ENCODE data around the gene CTNNA3. TPM values are rescaled to one million over a fixed set of nuclear protein-coding genes. Genes with fewer than 3 reads are reported as not detected.

The CTNNA3 gene
- total RNA-seq, 4 donors from 2014 or later = under 0.01 to 0.38 (median 0.27) TPM

DNA sequence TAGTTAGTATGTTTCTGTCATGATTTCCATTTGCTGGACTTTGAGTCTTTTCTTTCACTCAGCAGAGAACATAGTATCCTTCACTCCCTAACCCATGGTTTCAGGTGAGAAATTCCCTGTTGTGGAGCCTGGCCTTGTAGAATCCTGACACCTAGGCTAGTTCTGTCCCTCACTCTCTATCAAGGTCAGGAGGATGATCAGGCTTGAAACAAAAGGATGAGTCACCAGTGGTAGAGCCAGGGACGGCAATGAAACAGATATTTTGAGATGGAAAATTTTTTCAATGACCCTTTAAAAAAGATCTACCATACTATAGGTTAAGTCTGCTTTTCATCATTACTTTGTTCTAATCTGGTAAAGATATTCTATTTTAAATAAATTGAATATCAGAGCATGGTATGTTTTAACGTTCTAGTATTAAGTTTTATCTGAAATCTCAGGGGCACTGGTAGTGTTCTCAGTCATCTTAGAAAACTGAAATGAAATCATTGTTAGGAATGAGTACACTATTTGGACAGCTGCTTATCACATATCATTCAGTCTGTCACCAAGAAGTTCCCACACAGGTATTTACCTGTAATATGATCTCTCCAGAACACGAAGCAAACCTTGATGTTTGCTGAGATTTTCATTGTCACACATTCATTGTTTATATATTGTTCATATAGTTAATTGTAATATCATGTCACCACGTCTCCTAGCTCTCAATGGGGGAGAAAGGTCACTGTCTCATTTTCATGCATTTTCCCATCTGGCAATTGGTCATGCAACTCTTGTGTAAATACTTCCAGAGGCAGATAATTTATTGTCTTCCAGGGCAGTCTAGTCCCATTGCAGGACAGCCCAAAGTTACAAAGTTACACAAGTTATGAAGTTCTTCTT lies 1070.0 kb downstream of the CTNNA3 start:
- TF ChIP-seq, protein P1, sequence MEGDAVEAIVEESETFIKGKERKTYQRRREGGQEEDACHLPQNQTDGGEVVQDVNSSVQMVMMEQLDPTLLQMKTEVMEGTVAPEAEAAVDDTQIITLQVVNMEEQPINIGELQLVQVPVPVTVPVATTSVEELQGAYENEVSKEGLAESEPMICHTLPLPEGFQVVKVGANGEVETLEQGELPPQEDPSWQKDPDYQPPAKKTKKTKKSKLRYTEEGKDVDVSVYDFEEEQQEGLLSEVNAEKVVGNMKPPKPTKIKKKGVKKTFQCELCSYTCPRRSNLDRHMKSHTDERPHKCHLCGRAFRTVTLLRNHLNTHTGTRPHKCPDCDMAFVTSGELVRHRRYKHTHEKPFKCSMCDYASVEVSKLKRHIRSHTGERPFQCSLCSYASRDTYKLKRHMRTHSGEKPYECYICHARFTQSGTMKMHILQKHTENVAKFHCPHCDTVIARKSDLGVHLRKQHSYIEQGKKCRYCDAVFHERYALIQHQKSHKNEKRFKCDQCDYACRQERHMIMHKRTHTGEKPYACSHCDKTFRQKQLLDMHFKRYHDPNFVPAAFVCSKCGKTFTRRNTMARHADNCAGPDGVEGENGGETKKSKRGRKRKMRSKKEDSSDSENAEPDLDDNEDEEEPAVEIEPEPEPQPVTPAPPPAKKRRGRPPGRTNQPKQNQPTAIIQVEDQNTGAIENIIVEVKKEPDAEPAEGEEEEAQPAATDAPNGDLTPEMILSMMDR (IDR thresholded peaks at IDR 0.05; ENCODE audit: low read depth) = no peak

DNA sequence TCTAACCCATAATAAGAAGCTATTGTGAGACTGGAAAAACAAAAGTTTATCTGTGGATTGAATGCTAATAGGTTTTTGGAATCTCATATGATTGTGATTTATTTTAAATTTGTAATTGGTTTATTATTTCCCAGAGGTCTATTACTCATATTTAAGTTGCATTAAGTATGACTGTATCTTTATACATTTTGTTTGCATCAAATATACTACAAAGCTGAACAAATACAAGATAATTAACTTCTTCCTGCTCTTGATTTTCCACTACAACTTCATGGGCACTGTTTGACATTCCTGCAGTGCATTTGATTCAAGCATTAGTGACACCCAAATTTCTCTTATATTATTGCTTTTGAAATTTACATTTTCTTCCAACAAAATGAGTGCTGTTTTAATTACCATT lies 1073.9 kb downstream of the CTNNA3 start:
- TF ChIP-seq, protein P1 (IDR thresholded peaks at IDR 0.05; ENCODE audit: low read depth) = no peak

- TF ChIP-seq, protein P1 (IDR thresholded peaks at IDR 0.05; ENCODE audit: low read depth) = no peak
These were observed 1091.8 kb downstream of the CTNNA3 start for GRCh38 chr10:66604195-66604594.

GRCh38 chr10:66591865-66592264 lies 1104.1 kb downstream of the CTNNA3 start:
- TF ChIP-seq, protein P1 (IDR thresholded peaks at IDR 0.05; ENCODE audit: low read depth) = no peak

DNA sequence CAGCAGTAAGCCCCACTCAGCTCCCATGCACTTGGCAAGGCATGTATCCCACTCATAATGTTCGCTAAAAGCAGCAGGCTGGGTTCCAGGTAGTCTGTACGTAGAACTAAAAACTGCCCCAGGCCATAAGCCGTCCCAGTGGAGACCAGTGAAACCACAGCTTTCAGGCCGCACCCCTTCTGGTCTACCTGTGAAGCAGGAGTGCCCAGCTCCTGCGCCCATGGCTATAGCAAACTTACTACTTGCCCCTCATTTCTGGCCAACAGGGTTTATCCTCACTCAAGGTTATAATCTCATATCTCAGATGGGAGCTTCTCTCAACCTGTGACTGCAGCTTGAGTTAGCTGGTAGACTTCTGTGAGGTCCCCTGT lies 1108.3 kb downstream of the CTNNA3 start:
- TF ChIP-seq, protein P1 (IDR thresholded peaks at IDR 0.05; ENCODE audit: low read depth) = no peak

DNA sequence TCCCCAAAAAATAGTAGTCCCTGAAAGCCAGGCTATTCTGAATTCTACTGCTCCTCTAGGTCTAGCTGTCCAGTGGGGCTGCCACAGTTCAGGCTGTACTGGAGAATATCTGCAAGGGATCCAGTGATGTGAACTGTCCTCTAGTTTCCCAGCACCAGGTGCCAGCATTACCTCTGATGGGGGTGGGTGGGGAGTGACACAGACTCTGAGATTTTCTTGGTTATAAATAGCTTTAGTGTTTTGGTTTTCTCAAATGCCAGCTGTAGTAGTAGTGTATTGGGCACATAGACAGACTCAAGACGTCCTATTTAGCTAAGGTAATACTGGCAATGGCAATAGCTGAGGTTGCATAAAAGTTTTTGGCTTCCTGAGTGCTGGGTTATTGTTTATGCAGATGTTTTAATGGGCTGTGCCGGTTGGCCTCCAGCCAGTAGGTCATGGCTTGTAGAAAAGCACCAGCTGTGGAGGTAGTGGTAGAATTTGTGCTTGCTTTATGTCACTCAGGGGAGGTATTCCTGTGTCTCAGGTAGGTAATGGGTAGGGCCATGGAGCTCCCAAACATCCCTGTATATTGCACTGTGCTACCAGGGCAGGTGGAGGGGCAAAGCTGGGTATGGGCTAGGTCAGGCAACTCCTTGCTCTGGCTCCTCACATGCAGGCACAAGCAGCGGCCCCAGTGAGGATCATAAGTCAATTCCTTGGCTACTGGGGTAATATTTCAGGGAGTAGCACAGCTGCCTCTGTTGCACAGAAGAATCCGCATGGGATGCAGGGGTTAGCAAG lies 1108.9 kb downstream of the CTNNA3 start:
- TF ChIP-seq, protein P1 (IDR thresholded peaks at IDR 0.05; ENCODE audit: low read depth) = no peak

GRCh38 chr10:66586073-66586472 lies 1109.9 kb downstream of the CTNNA3 start:
- TF ChIP-seq, protein P1 (IDR thresholded peaks at IDR 0.05; ENCODE audit: low read depth) = no peak

All from subcutaneous adipose tissue (tissue), 4 donors.